SK-N-SH treated with all-trans-retinoic acid at 6 μM for 48 hours (cell line): Measurements from ENCODE around the gene CNST.

ENCODE experiments used
- ATAC-seq: fragments of 200-7000 bp; cut with Tn5 transposase; 3 replicates; pipeline ENCODE4 v1.9.1; 2020; ENCODE audit warnings: mild to moderate bottlenecking, moderate library complexity
- ARNTL ChIP-seq: fragments of 450-650 bp; formaldehyde crosslinking; IDR thresholded peaks from 2 replicates; pipeline ENCODE4 v1.5.0; 2020; ENCODE audit warnings: low read depth, mild to moderate bottlenecking, moderate library complexity, borderline replicate concordance
- BACH2 ChIP-seq: fragments of 250-450 bp; sonication (Bioruptor Pico); IDR thresholded peaks from 2 replicates; pipeline ENCODE4 v1.9.0; 2021; ENCODE audit warnings: mild to moderate bottlenecking, borderline replicate concordance
- CSDC2 ChIP-seq: fragments of 250-450 bp; sonication (Bioruptor Pico); IDR thresholded peaks from 2 replicates; pipeline ENCODE4 v1.5.0; 2020; ENCODE audit warnings: mild to moderate bottlenecking, moderate library complexity
- ESRRG ChIP-seq: fragments of 250-450 bp; sonication (Bioruptor Pico); IDR thresholded peaks from 2 replicates; pipeline ENCODE4 v1.6.1; 2021; ENCODE audit warnings: mild to moderate bottlenecking
- GLIS3 ChIP-seq: fragments of 250-450 bp; sonication (Bioruptor Pico); IDR thresholded peaks from 2 replicates; pipeline ENCODE4 v1.5.0; 2020; ENCODE audit warnings: mild to moderate bottlenecking, moderate library complexity
- ISL1 ChIP-seq: fragments of 250-450 bp; sonication (Bioruptor Pico); IDR thresholded peaks from 2 replicates; pipeline ENCODE4 v2.1.2; 2022; ENCODE audit warnings: mild to moderate bottlenecking, moderate library complexity
- OSR1 ChIP-seq: fragments of 250-450 bp; sonication (Bioruptor Pico); IDR thresholded peaks from 2 replicates; pipeline ENCODE4 v1.8.0; 2022; ENCODE audit warnings: moderate library complexity, mild to moderate bottlenecking, inconsistent platforms
- PPARA ChIP-seq: fragments of 250-450 bp; sonication (Bioruptor Pico); IDR thresholded peaks from 2 replicates; pipeline ENCODE4 v1.5.0; 2020; ENCODE audit warnings: mild to moderate bottlenecking, borderline replicate concordance
- RARB ChIP-seq: fragments of 250-450 bp; sonication (Bioruptor Pico); IDR thresholded peaks from 2 replicates; pipeline ENCODE4 v1.8.0; 2021; ENCODE audit warnings: mild to moderate bottlenecking, moderate library complexity
- SNAI2 ChIP-seq: fragments of 250-450 bp; sonication (Bioruptor Pico); IDR thresholded peaks from 2 replicates; pipeline ENCODE4 v1.5.0; 2020; ENCODE audit warnings: mild to moderate bottlenecking, moderate library complexity
- TCF4 ChIP-seq: fragments of 250-450 bp; sonication (Bioruptor Pico); IDR thresholded peaks from 2 replicates; pipeline ENCODE4 v1.8.0; 2021; ENCODE audit warnings: mild to moderate bottlenecking, moderate library complexity, borderline replicate concordance
- TOX ChIP-seq: fragments of 250-450 bp; sonication (Bioruptor Pico); IDR thresholded peaks from 2 replicates; pipeline ENCODE4 v1.8.0; 2021; ENCODE audit warnings: mild to moderate bottlenecking, moderate library complexity, borderline replicate concordance
- ZC3H10 ChIP-seq: fragments of 250-450 bp; sonication (Bioruptor Pico); IDR thresholded peaks from 2 replicates; pipeline ENCODE4 v1.5.1; 2021; ENCODE audit warnings: mild to moderate bottlenecking, moderate library complexity
- ZFP3 ChIP-seq: fragments of 250-450 bp; sonication (Bioruptor Pico); IDR thresholded peaks from 2 replicates; pipeline ENCODE4 v1.5.0; 2020; ENCODE audit warnings: mild to moderate bottlenecking, moderate library complexity
- ZFP30 ChIP-seq: fragments of 450-650 bp; formaldehyde crosslinking; IDR thresholded peaks from 2 replicates; pipeline ENCODE4 v1.5.0; 2022; ENCODE audit warnings: mild to moderate bottlenecking, moderate library complexity
- ZNF565 ChIP-seq: fragments of 450-650 bp; formaldehyde crosslinking; conservative IDR thresholded peaks from 2 replicates; pipeline ENCODE4 v1.5.0; 2020; ENCODE audit warnings: low read depth, mild to moderate bottlenecking, moderate library complexity
- ZNF70 ChIP-seq: fragments of 450-650 bp; formaldehyde crosslinking; IDR thresholded peaks from 2 replicates; pipeline ENCODE4 v1.5.0; 2020; ENCODE audit warnings: mild to moderate bottlenecking, moderate library complexity
- ZNF8 ChIP-seq: fragments of 450-650 bp; formaldehyde crosslinking; IDR thresholded peaks from 2 replicates; pipeline ENCODE4 v1.5.0; 2020; ENCODE audit warnings: mild to moderate bottlenecking, moderate library complexity
- TF ChIP-seq, protein P1 (sequence below): fragments of 250-450 bp; sonication (Bioruptor Pico); IDR thresholded peaks from 2 replicates; pipeline ENCODE4 v1.5.1; 2021; ENCODE audit warnings: mild to moderate bottlenecking, moderate library complexity
- TF ChIP-seq, protein P2 (sequence below): fragments of 250-450 bp; sonication (Bioruptor Pico); IDR thresholded peaks from 2 replicates; pipeline ENCODE4 v1.8.0; 2020; ENCODE audit warnings: mild to moderate bottlenecking, moderate library complexity, borderline replicate concordance
- TF ChIP-seq, protein P3 (sequence below): fragments of 250-450 bp; sonication (Bioruptor Pico); IDR thresholded peaks from 2 replicates; pipeline ENCODE4 v1.5.0; 2020; ENCODE audit warnings: mild to moderate bottlenecking, moderate library complexity
- TF ChIP-seq, protein P4 (sequence below): fragments of 250-450 bp; sonication (Bioruptor Pico); IDR thresholded peaks from 2 replicates; pipeline ENCODE4 v1.8.0; 2021; ENCODE audit warnings: low read depth, mild to moderate bottlenecking, moderate library complexity, borderline replicate concordance
- TF ChIP-seq, protein P5 (sequence below): fragments of 250-450 bp; sonication (Bioruptor Pico); IDR thresholded peaks from 2 replicates; pipeline ENCODE4 v1.5.1; 2020; ENCODE audit warnings: low read depth, mild to moderate bottlenecking, moderate library complexity

Gene CNST

DNA sequence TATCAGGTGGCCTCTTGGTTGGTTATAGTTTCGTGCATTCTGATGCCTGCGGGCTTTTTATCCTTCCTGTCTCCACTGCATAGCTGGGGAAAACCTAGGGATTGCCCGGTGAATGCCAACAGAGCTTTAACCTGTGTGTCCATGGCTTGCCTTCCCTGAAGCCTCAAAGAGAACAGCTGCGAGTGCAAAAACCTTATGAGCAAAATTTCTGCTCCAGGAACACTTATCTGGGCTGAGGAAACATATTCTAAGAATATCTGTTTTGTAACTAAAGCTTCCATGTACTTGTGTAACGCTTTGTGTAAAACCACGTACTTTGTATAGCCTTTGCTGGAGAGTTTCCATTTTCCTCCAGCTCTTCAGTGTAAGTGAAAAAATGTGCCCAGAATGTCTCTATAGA lies 7.2 kb downstream of the CNST start:
- TF ChIP-seq ZNF70 (CRISPR knock-in tag) = no peak
- TF ChIP-seq, protein P1, sequence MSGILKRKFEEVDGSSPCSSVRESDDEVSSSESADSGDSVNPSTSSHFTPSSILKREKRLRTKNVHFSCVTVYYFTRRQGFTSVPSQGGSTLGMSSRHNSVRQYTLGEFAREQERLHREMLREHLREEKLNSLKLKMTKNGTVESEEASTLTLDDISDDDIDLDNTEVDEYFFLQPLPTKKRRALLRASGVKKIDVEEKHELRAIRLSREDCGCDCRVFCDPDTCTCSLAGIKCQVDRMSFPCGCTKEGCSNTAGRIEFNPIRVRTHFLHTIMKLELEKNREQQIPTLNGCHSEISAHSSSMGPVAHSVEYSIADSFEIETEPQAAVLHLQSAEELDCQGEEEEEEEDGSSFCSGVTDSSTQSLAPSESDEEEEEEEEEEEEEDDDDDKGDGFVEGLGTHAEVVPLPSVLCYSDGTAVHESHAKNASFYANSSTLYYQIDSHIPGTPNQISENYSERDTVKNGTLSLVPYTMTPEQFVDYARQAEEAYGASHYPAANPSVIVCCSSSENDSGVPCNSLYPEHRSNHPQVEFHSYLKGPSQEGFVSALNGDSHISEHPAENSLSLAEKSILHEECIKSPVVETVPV (CRISPR knock-in tag) = no peak
- TF ChIP-seq RARB (CRISPR knock-in tag) = no peak
- TF ChIP-seq SNAI2 (CRISPR knock-in tag) = no peak
- no peak for TF ChIP-seq ARNTL (CRISPR knock-in tag)
- TF ChIP-seq, protein P2, sequence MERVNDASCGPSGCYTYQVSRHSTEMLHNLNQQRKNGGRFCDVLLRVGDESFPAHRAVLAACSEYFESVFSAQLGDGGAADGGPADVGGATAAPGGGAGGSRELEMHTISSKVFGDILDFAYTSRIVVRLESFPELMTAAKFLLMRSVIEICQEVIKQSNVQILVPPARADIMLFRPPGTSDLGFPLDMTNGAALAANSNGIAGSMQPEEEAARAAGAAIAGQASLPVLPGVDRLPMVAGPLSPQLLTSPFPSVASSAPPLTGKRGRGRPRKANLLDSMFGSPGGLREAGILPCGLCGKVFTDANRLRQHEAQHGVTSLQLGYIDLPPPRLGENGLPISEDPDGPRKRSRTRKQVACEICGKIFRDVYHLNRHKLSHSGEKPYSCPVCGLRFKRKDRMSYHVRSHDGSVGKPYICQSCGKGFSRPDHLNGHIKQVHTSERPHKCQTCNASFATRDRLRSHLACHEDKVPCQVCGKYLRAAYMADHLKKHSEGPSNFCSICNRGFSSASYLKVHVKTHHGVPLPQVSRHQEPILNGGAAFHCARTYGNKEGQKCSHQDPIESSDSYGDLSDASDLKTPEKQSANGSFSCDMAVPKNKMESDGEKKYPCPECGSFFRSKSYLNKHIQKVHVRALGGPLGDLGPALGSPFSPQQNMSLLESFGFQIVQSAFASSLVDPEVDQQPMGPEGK (CRISPR knock-in tag) = no peak
- TF ChIP-seq, protein P3, sequence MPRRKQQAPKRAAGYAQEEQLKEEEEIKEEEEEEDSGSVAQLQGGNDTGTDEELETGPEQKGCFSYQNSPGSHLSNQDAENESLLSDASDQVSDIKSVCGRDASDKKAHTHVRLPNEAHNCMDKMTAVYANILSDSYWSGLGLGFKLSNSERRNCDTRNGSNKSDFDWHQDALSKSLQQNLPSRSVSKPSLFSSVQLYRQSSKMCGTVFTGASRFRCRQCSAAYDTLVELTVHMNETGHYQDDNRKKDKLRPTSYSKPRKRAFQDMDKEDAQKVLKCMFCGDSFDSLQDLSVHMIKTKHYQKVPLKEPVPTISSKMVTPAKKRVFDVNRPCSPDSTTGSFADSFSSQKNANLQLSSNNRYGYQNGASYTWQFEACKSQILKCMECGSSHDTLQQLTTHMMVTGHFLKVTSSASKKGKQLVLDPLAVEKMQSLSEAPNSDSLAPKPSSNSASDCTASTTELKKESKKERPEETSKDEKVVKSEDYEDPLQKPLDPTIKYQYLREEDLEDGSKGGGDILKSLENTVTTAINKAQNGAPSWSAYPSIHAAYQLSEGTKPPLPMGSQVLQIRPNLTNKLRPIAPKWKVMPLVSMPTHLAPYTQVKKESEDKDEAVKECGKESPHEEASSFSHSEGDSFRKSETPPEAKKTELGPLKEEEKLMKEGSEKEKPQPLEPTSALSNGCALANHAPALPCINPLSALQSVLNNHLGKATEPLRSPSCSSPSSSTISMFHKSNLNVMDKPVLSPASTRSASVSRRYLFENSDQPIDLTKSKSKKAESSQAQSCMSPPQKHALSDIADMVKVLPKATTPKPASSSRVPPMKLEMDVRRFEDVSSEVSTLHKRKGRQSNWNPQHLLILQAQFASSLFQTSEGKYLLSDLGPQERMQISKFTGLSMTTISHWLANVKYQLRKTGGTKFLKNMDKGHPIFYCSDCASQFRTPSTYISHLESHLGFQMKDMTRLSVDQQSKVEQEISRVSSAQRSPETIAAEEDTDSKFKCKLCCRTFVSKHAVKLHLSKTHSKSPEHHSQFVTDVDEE (CRISPR knock-in tag) = no peak
- no peak for TF ChIP-seq ZFP30 (CRISPR knock-in tag)
- no peak for TF ChIP-seq PPARA (CRISPR knock-in tag)
- no peak for TF ChIP-seq ESRRG (CRISPR knock-in tag)
- no peak for TF ChIP-seq TCF4 (CRISPR knock-in tag)
- no peak for TF ChIP-seq CSDC2
- no peak for TF ChIP-seq OSR1 (CRISPR knock-in tag)
- TF ChIP-seq ZNF8 (CRISPR knock-in tag) = no peak
- no peak for TF ChIP-seq GLIS3
- TF ChIP-seq ZNF565 (CRISPR knock-in tag) = no peak
- no peak for TF ChIP-seq ISL1 (CRISPR knock-in tag)
- ATAC-seq = no peak; the same call in 2 of the 3 replicates

DNA sequence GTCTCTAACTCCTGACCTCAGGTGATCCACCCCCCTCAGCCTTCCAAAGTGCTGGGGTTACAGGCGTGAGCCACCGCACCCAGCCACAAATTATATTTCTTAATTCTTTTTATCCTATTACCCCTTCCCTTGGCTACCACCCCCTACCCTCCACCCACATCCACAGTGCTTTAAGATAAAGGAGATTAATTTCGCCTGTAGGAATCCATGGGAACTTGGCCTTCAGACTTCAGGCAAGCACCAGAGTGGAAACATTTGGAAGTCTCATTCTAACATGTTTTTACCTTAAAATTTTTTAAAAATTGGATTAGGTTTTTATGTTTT lies 10.4 kb downstream of the CNST start:
- ATAC-seq = no peak
- TF ChIP-seq TOX (CRISPR knock-in tag) = no peak
- no peak for TF ChIP-seq ISL1 (CRISPR knock-in tag)
- TF ChIP-seq PPARA (CRISPR knock-in tag) = no peak
- no peak for TF ChIP-seq ZNF565 (CRISPR knock-in tag)
- TF ChIP-seq BACH2 = no peak
- TF ChIP-seq, protein P1 (CRISPR knock-in tag) = no peak
- TF ChIP-seq ZFP3 (CRISPR knock-in tag) = no peak
- TF ChIP-seq GLIS3 = no peak
- no peak for TF ChIP-seq ZC3H10
- TF ChIP-seq, protein P4, sequence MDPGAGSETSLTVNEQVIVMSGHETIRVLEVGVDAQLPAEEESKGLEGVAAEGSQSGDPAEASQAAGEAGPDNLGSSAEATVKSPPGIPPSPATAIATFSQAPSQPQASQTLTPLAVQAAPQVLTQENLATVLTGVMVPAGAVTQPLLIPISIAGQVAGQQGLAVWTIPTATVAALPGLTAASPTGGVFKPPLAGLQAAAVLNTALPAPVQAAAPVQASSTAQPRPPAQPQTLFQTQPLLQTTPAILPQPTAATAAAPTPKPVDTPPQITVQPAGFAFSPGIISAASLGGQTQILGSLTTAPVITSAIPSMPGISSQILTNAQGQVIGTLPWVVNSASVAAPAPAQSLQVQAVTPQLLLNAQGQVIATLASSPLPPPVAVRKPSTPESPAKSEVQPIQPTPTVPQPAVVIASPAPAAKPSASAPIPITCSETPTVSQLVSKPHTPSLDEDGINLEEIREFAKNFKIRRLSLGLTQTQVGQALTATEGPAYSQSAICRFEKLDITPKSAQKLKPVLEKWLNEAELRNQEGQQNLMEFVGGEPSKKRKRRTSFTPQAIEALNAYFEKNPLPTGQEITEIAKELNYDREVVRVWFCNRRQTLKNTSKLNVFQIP (CRISPR knock-in tag) = no peak
- TF ChIP-seq ESRRG (CRISPR knock-in tag) = no peak
- TF ChIP-seq ZNF70 (CRISPR knock-in tag) = no peak
- TF ChIP-seq, protein P5, sequence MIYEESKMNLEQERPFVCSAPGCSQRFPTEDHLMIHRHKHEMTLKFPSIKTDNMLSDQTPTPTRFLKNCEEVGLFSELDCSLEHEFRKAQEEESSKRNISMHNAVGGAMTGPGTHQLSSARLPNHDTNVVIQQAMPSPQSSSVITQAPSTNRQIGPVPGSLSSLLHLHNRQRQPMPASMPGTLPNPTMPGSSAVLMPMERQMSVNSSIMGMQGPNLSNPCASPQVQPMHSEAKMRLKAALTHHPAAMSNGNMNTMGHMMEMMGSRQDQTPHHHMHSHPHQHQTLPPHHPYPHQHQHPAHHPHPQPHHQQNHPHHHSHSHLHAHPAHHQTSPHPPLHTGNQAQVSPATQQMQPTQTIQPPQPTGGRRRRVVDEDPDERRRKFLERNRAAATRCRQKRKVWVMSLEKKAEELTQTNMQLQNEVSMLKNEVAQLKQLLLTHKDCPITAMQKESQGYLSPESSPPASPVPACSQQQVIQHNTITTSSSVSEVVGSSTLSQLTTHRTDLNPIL (CRISPR knock-in tag) = no peak
- TF ChIP-seq SNAI2 (CRISPR knock-in tag) = no peak
- no peak for TF ChIP-seq ZNF8 (CRISPR knock-in tag)
